ENCODE measurements around the gene HILPDA. TPM values are rescaled to one million over a fixed set of nuclear protein-coding genes. Genes with fewer than 3 reads are reported as not detected.

HILPDA gene
- polyA plus RNA-seq (ENCODE audit: insufficient read length in 3 of 3): 10 to 100 TPM; 17.2 to 24.2 (median 23.8) TPM
- long read RNA-seq, donor 1, partial matches to known transcripts: 0 of 6 reads
- long read RNA-seq, donor 1, other reads (novel, unspliced or antisense): 0 of 6 reads
- long read RNA-seq, donor 2, transcript HILPDA-201 (2 exons, 1,349 nt): major isoform, 15 of 16 reads
- long read RNA-seq, donor 2, partial matches to known transcripts: 0 of 16 reads
- long read RNA-seq, donor 2, other reads (novel, unspliced or antisense): 0 of 16 reads
- long read RNA-seq, donor 3, transcript HILPDA-201 (2 exons, 1,349 nt): major isoform, 8 of 10 reads
- long read RNA-seq, donor 3, partial matches to known transcripts: 0 of 10 reads
- long read RNA-seq, donor 3, other reads (novel, unspliced or antisense): 0 of 10 reads
- long read RNA-seq, donor 4, transcript HILPDA-201 (2 exons, 1,349 nt): major isoform, 8 of 8 reads
- long read RNA-seq, donor 4, partial matches to known transcripts: 0 of 8 reads
- long read RNA-seq, donor 4, other reads (novel, unspliced or antisense): 0 of 8 reads
- long read RNA-seq, donor 5, transcript HILPDA-201 (2 exons, 1,349 nt): major isoform, 9 of 12 reads
- long read RNA-seq, donor 5, partial matches to known transcripts: 0 of 12 reads
- long read RNA-seq, donor 5, other reads (novel, unspliced or antisense): 0 of 12 reads
- long read RNA-seq, donor 6, transcript HILPDA-201 (2 exons, 1,349 nt): major isoform, 20 of 24 reads
- long read RNA-seq, donor 6, partial matches to known transcripts: 0 of 24 reads
- long read RNA-seq, donor 6, other reads (novel, unspliced or antisense): 0 of 24 reads
- long read RNA-seq, donor 7, transcript HILPDA-201 (2 exons, 1,349 nt): major isoform, 15 of 16 reads
- long read RNA-seq, donor 7, partial matches to known transcripts: 0 of 16 reads
- long read RNA-seq, donor 7, other reads (novel, unspliced or antisense): 0 of 16 reads
- long read RNA-seq, donor 8, transcript HILPDA-201 (2 exons, 1,349 nt): major isoform, 6 of 6 reads
- long read RNA-seq, donor 8, partial matches to known transcripts: 0 of 6 reads
- long read RNA-seq, donor 8, other reads (novel, unspliced or antisense): 0 of 6 reads
- long read RNA-seq, donor 9, transcript HILPDA-201 (2 exons, 1,349 nt): major isoform, 19 of 21 reads
- long read RNA-seq, donor 9, partial matches to known transcripts: 0 of 21 reads
- long read RNA-seq, donor 9, other reads (novel, unspliced or antisense): 0 of 21 reads
- long read RNA-seq, donor 10, transcript HILPDA-201 (2 exons, 1,349 nt): major isoform, 21 of 24 reads
- long read RNA-seq, donor 10, partial matches to known transcripts: 0 of 24 reads
- long read RNA-seq, donor 10, other reads (novel, unspliced or antisense): 0 of 24 reads
- long read RNA-seq, donor 11, transcript HILPDA-201 (2 exons, 1,349 nt): major isoform, 8 of 12 reads
- long read RNA-seq, donor 11, partial matches to known transcripts: 0 of 12 reads
- long read RNA-seq, donor 11, other reads (novel, unspliced or antisense): 0 of 12 reads
- long read RNA-seq, donor 12, transcript HILPDA-201 (2 exons, 1,349 nt): major isoform, 28 of 31 reads
- long read RNA-seq, donor 12, partial matches to known transcripts: 0 of 31 reads
- long read RNA-seq, donor 12, other reads (novel, unspliced or antisense): 0 of 31 reads
- long read RNA-seq, donor 13, transcript HILPDA-201 (2 exons, 1,349 nt): major isoform, 12 of 12 reads
- long read RNA-seq, donor 13, partial matches to known transcripts: 0 of 12 reads
- long read RNA-seq, donor 13, other reads (novel, unspliced or antisense): 0 of 12 reads
- long read RNA-seq, donor 14, transcript HILPDA-201 (2 exons, 1,349 nt): major isoform, 32 of 41 reads
- long read RNA-seq, donor 14, partial matches to known transcripts: 8 of 41 reads
- long read RNA-seq, donor 14, other reads (novel, unspliced or antisense): 0 of 41 reads
- long read RNA-seq, donor 15, transcript HILPDA-202 (2 exons, 785 nt): minor isoform, 5 of 20 reads
- long read RNA-seq, donor 15, transcript HILPDA-201 (2 exons, 1,349 nt): major isoform, 15 of 20 reads
- long read RNA-seq, donor 15, partial matches to known transcripts: 0 of 20 reads
- long read RNA-seq, donor 15, other reads (novel, unspliced or antisense): 0 of 20 reads
- long read RNA-seq, donor 16, transcript HILPDA-201 (2 exons, 1,349 nt): major isoform, 13 of 15 reads
- long read RNA-seq, donor 16, partial matches to known transcripts: 0 of 15 reads
- long read RNA-seq, donor 16, other reads (novel, unspliced or antisense): 0 of 15 reads

DNA sequence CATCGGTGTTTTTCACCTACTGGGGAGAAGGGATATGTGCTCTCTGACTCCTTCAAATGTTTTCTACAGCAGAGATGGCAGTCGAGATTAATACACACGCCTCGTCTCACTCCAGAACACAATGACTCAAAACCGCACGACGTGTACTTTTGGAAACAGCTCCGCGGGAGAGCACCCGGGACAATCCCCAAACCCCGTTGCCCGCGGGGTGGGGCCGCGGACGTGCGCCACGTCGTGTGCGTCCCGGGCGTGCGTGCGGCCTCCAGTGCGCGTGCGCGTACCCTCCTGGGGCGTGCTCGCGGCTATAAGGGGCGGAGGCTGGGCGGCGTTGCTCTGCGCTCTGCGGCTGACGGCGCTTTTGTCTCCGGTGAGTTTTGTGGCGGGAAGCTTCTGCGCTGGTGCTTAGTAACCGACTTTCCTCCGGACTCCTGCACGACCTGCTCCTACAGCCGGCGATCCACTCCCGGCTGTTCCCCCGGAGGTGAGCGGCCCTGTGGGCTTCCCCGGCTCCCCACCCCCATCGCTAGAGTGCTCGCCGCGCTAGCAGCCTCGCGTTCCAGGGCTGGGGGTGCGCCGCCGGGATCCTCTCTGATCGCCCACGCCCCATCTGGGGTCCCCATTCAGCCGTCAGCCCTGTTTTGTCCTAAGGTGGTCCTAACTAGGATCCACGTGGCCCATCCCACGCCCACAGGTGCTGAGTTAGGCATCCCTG is at the start of gene HILPDA:
Gene HILPDA (plus strand): TSS at position 336 of the 712 bp plus-strand sequence. CDS start 1,391 bp downstream, outside the sequence.
- DNase-seq: peak; percentile 87

- no peak for DNase-seq
Measured at GRCh38 chr7:128406314-128407232, 49.1 kb upstream of the HILPDA start.

- DNase-seq: no peak
Measured at GRCh38 chr7:128407233-128407589, 48.5 kb upstream of the HILPDA start.

- DNase-seq: no peak
Measured at GRCh38 chr7:128407751-128408708, 47.6 kb upstream of the HILPDA start.

- no peak for DNase-seq
Measured at GRCh38 chr7:128408709-128409595, 46.7 kb upstream of the HILPDA start.

GRCh38 chr7:128409596-128410450 is 45.9 kb upstream of the HILPDA start, which contains the start of gene IMPDH1:
TSS of gene IMPDH1 (minus strand) at chr7:128409982. CDS start at chr7:128409901, 81 bp downstream.
- peak; percentile 71 for DNase-seq

GRCh38 chr7:128410451-128410753 is 45.3 kb upstream of the HILPDA start:
- DNase-seq: no peak

DNA sequence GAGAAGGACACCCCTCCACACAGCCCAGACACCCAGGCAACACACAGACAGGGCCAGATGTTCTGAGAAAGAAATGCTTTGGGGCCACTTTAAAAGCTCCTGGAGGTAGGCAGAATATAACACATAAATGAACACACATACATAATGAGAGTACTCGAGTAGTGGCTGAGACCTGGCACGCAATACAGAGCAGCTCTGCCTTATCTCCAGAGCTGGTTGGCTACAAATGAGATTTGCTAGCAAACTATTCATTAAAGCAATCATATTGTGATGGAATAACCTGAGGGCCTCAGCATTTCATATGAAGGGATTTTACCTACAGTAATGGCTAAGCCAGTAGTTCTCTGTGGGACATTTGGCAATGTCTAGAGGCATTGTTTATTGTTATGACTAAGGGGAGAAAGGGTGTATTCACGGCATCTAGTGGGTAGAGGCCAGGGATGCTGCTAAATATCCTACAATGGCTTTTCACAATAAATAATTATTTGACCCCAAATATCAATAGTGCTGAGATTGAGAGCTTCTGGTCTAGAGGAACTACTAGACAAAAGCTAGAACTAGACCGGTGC is 40.4 kb upstream of the HILPDA start:
- no peak for DNase-seq

DNA sequence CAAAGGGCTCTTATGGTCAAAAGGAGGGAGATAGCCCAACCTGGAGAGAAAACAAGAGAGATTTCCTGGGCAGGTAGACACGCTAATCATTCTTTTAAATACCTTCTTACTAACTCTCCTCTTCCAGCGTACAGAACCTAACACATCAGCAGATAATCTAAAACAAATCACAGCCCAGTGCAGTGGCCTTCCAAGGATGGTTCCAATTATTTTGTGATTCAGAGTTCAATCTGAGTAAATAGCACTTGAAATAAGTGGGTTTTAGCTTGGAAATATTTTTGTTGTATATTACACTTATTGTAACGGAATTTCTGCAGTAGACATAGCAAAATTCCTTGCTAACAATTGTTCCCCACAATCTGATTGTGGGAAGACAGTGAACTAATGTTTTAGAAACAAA is 38.6 kb upstream of the HILPDA start:
- DNase-seq: no peak

- DNase-seq: no peak
Measured at GRCh38 chr7:128419257-128419656, 36.4 kb upstream of the HILPDA start.

DNA sequence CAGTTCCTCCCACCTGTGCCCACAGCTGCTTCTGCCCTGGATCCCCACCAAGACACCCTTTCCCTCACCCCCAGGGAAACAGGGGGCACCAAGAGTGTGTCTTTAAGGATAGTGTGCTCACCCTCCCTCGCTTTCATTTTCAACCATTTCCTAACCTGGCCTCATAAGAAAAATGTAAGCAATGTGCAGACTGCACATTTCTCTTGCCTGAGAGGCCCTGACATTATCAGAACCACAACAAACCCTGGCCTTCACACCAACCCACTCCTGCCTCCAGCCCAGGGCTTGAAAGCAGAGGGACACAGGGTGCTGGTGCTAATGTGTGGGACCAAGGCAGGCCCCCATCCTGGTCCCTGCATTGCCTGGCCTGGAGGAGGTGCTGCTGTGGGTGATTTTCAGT is 34.9 kb upstream of the HILPDA start:
- no peak for DNase-seq

GRCh38 chr7:128421384-128421783 is 34.3 kb upstream of the HILPDA start:
- no peak for DNase-seq

- no peak for DNase-seq
Measured at GRCh38 chr7:128422037-128422436, 33.6 kb upstream of the HILPDA start.

DNA sequence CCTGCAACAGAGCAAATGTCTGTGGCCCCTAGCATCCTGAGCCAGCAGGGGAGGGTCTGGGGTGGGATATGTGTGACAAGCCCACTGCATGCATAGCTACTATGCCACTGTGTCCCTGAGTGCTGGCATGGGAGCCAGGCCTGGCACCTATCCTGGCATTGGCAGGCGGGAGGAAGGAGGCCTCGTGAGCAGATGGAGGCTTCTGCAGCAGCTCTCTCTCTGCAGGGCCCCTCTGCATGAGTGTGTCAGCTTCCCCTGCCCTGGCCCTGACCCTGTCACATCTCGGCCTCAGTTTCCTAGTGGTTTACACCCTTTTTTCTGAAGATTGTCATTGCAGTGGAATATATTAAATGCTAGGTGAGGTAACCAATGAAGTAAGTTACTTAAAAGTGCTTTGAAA is 32.8 kb upstream of the HILPDA start:
- DNase-seq: no peak
